Measurements from ENCODE around the gene COX10.

DNA sequence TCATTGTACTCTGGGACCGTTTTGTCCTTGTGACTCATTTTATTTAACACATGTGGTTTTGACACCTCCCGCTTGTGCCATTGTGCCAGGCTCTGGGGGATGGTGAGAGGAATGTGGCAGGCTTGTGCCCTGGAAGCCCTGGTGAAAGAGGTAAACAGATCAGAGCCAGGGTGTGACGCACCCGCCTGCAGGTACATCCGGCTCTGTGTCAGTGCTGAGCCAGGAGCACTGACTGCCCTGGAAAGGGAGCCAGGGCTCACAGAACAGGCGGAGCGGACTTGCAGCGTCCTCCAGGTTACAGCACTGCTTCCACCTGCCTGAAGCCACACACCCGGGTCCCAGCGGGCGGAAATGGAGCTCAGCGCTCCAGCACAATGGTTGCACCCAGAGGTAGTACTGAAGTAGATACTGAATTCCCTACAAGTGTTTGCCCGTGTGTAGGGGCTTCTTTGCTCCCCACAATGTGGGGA is 136.7 kb downstream of the COX10 start:
- TF ChIP-seq OSR1 (CRISPR knock-in tag; IDR thresholded peaks at IDR 0.05) (no peak), TCF4 (CRISPR knock-in tag; IDR thresholded peaks at IDR 0.05; ENCODE audit: borderline replicate concordance) (no peak)
- TF ChIP-seq, protein P1, sequence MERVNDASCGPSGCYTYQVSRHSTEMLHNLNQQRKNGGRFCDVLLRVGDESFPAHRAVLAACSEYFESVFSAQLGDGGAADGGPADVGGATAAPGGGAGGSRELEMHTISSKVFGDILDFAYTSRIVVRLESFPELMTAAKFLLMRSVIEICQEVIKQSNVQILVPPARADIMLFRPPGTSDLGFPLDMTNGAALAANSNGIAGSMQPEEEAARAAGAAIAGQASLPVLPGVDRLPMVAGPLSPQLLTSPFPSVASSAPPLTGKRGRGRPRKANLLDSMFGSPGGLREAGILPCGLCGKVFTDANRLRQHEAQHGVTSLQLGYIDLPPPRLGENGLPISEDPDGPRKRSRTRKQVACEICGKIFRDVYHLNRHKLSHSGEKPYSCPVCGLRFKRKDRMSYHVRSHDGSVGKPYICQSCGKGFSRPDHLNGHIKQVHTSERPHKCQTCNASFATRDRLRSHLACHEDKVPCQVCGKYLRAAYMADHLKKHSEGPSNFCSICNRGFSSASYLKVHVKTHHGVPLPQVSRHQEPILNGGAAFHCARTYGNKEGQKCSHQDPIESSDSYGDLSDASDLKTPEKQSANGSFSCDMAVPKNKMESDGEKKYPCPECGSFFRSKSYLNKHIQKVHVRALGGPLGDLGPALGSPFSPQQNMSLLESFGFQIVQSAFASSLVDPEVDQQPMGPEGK (CRISPR knock-in tag; IDR thresholded peaks at IDR 0.05; ENCODE audit: borderline replicate concordance) = no peak
